HG03159 (cell line): ENCODE measurements around the gene IFT20.
"Not testable (repeated sequence)": the region's sequence is repeated elsewhere in the genome, so short reads cannot be mapped to it uniquely, and the experiment has no call there.

Experiments used
- ATAC-seq: cut with Tn5 transposase; IDR thresholded peaks from one replicate; pipeline ENCODE4 v1.9.1; 2021; ENCODE audit warnings: mild to moderate bottlenecking, moderate library complexity; ENCODE audit not compliant: unreplicated experiment

IFT20 gene

GRCh38 chr17:28317099-28317965 is 17.9 kb downstream of the IFT20 start:
- ATAC-seq: no peak

GRCh38 chr17:28315846-28316705 is 19.2 kb downstream of the IFT20 start:
- ATAC-seq: no peak

DNA sequence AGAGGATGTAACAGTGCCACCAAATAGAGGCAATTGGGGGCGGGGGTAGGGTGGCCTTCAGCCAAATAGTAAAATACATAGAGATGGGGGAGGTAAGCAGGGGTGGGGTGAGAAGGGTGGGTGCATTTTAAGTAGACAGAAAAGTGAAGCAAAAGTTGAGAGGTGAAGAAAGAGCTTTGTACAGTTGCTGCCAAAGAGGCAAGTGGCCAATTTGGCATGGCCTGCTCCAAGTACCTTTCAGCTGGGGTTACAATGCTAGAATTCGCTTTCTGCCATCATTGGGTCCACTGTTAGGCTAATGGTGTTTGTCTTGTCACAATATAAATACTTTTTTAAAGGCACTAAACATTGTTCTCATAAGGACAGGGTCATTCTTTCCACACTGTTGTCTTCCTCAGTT is 21.4 kb downstream of the IFT20 start:
- no peak for ATAC-seq

- no peak for ATAC-seq
Measured at GRCh38 chr17:28306954-28307401, 28.3 kb downstream of the IFT20 start.

DNA sequence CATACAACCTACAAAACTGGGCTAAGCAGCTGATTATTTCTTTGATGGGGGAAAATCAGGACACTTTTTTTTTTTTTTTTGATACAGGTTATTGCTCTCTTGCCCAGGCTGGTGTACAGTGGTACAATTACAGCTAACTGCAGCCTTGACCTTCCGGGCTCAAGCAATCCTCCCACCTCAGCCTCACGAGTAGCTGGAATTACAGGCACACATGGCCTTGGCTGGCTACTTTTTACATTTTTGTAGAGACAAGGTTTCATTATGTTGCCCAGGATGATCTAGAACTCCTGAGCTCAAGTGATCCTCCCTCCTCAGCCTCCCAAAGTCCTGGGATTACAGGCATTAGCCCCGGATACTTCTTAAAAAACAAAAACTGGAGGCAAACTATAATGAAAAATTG is 36.8 kb downstream of the IFT20 start:
- no peak for ATAC-seq

GRCh38 chr17:28295677-28296578 is 39.3 kb downstream of the IFT20 start:
- no peak for ATAC-seq

GRCh38 chr17:28293994-28294393 is 41.3 kb downstream of the IFT20 start:
- ATAC-seq: no peak

DNA sequence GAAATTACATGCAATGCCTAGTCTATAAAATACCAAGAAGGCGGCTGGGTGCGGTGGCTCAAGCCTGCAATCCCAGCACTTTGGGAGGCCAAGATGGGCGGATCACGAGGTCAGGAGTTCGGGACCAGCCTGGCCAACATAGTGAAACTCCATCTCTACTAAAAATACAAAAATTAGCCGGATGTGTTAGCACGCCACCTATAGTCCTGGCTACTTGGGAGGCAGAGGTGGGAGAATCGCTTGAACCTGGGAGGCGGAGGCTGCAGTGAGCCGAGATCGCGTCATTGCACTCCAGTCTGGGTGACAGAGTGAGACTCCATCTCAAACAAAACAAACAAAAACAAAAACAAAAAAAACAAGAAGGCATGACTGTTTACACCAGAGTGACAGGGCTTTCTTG is 42.4 kb downstream of the IFT20 start:
- ATAC-seq: not testable (repeated sequence)

GRCh38 chr17:28291780-28292330 is 43.4 kb downstream of the IFT20 start:
- ATAC-seq: no peak

GRCh38 chr17:28290703-28291102 is 44.6 kb downstream of the IFT20 start:
- ATAC-seq: no peak

DNA sequence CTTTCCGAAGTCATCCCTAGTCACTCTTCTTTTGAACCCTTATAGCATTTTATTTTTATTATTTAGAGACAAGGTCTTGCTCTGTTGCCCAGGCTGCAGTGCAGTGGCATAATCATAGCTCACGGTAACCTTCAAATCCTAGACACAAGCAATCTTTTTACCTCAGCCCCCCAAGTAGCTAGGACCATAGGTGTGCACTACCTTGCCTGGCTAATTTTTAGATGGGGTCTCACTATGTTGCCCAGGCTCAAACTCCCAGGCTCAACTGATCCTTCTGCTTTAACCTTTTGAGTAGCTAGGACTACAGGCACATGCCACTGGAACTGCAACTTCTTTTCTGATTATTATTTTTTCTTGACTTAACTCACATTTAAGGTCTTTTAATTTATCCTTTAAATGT is 49.3 kb downstream of the IFT20 start:
- no peak for ATAC-seq

DNA sequence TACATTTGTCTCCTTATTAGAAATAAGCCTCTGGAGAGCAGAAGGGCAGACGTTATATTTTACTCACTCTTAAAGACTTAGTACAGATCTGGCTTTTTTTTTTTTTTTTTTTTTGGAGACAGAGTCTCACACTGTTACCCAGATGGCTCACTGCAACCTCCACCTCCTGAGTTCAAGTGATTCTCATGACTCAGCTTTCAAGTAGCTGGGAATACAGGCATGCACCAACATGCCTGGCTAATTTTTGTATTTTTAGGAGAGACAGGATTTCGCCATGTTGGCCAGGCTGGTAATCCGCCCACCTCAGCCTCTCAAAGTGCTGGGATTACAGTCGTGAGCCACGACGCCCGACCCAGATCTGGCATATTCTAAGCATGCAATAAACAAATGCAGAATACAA is 52.7 kb downstream of the IFT20 start:
- no peak for ATAC-seq

DNA sequence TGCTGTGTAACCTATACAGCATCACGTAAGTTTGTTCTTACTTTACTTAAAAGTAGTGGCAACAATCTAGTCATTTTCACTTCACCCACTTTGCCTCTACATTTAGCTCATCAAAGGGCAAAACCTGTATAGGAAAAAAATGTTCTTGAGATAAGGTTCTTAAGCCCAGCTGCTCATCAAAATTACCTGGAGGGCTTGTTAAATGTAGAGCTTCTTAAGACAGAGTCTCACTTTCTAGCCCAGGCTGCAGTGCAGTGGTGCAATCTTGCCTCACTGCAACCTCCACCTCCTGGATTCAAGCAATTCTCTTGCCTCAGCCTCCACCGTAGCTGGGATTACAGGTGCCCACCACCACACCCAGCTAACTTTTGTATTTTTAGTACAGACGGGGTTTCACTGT is 54.4 kb downstream of the IFT20 start:
- no peak for ATAC-seq

- no peak for ATAC-seq
Measured at GRCh38 chr17:28279411-28279810, 55.9 kb downstream of the IFT20 start.
